Measurements from ENCODE around the gene USF2.

Gene USF2

DNA sequence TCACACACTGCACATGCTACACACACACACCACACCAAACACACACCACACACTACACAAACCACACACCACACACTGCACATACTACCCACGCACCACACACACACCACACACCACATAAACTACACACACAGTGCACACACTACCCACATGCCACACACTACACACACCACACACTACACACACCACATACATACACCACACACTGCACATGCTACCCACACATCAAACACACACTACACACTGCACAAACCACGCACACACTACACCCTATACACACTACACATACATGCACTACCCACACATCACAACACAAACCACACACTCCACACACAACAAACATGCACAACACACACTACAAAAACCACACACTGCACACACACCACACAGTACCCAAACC is 29.2 kb downstream of the USF2 start:
- DNase-seq: no peak

DNA sequence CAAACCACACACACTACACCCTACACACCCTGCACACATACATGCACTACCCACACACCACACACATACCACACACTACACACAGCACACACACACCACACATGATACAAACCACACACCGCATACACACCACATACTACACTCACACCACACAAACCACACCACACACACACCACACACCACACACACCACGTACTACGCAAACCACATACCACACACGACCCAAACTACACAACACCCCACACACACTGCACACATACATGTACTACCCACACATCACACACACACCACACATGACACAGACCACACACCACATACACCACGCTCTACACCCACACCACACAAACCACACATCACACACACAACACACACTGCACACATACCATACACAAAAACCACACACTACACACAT is 29.8 kb downstream of the USF2 start:
- DNase-seq: no peak

DNA sequence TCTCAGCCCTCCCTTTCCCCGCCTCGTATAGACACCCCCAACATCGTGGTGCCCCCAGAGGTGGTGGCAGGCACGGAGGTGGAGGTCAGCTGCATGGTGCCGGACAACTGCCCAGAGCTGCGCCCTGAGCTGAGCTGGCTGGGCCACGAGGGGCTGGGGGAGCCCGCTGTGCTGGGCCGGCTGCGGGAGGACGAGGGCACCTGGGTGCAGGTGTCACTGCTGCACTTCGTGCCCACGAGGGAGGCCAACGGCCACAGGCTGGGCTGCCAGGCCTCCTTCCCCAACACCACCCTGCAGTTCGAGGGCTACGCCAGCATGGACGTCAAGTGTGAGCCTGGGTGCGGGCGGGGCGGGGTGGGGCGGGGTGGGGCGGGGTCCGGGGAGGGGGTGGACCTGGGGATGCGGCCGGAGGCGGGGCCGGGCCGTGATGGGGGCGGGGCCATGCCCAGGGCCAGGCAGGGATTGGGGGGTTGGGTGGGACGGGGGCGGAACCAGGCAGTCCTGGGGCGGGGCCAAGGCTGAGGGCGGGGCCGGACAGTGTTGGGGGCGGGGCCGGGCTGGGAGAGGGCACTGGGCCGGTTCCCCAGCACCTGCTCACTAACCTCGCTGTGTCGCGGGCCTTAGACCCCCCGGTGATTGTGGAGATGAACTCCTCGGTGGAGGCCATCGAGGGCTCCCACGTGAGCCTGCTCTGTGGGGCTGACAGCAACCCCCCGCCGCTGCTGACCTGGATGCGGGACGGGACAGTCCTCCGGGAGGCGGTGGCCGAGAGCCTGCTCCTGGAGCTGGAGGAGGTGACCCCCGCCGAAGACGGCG is 31.0 kb downstream of the USF2 start:
- DNase-seq: peak in 35 of 58 donors; percentile 17 to 78 (median 59)

DNA sequence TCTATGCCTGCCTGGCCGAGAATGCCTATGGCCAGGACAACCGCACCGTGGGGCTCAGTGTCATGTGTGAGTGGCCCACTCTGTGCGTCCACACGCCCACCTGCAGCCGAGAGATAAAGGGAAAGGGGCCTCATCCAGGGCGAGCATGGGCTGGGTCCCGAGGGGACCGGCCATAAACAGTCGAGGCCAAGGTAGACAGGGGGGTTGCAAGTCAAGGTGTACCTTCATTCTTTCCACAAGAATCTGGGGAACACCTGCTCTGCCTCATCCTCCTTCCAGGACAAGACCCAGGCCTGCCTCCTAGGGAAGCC is 31.5 kb downstream of the USF2 start:
- no peak for DNase-seq

DNA sequence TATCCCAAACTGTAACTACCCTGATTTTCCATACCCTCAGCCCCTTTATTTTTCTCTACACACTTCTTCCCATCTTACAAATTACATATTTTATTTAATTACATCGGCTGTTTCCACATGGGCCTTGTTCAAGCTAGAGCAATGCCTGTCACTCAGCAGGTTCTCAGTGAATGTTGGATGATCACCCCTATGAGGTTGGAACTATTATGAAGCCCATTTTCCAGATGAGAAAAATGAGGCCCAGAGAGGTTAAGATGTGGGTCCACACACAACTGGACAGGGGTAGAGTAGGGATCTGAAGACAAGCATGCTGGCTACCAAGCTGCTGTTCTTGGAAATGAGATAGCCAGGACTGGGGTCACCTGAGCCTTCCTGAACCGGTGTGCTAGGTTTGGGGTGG is 33.2 kb downstream of the USF2 start:
- DNase-seq: no peak

DNA sequence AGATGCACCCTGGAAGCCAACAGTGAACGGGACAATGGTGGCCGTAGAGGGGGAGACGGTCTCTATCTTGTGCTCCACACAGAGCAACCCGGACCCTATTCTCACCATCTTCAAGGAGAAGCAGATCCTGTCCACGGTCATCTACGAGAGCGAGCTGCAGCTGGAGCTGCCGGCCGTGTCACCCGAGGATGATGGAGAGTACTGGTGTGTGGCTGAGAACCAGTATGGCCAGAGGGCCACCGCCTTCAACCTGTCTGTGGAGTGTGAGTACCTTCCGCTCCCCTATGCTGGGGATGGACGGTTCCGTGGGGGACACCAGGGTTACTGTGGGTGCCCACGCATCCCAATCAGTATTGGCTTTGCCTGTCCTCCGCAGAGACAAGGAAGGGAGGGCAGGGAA is 33.7 kb downstream of the USF2 start:
- no peak for DNase-seq

DNA sequence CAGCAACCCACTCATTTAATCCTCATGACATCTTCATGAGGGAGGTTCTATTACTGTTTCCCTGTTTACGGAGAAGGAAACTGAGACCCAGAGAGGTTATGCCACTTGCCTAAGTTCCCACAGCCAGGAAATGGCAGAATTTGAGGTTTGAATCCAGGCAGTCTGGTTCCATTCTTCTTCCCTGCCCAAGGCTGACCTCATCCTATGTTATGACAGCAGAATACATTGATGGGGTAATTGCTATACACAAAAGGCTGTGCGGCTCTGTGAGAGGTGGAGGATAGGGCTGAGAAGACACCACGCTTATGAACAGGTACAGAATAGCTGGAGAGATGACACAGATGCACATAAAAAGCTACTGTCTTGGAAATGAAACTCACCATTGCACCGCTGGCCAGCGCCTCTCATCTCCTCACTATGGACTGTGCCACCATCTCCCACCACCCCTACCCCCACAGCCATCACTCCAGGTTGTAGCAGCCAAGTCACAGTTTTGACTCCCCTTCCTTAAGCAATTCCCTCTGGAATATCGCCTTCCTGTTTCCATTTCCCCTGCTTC is 34.7 kb downstream of the USF2 start:
- no peak for DNase-seq

DNA sequence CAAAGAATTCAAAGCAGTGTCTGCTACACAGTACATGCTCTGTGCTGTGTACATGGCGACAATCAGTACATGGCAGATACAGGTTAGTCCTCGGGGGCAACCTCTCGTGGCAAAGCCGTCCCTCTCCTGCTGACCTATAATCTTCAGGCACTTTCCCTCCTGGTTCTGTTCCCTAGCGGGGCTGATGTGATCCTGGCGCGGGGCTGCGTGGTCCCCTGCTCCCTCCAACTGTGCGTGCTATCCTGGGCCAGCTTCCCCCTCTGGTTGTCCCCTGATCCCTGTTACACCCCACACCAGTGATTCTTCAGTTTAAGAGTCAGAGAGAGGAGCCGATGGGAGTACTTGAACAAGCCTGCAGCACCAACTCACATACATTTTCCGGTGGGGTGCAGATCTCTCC is 35.3 kb downstream of the USF2 start:
- no peak for DNase-seq

DNA sequence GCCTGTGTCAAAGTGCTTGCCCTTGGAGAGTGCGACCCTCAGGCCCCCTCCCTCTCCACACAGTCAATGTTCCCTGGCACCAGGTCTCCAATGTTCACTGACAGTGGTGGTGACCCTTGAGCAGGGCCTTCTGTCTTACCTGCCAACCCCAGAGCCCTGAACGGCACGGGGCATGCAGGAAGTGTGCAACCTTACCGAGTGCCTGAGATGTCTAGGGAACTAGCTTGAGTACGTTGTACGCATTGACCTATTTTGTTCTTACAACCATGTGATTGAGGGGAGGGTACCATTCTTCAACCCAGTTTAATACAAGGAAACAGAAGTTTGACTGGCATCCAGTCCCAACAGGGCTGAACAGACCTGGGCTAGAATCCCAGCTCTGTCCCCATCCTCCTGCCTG is 36.4 kb downstream of the USF2 start:
- DNase-seq: no peak

DNA sequence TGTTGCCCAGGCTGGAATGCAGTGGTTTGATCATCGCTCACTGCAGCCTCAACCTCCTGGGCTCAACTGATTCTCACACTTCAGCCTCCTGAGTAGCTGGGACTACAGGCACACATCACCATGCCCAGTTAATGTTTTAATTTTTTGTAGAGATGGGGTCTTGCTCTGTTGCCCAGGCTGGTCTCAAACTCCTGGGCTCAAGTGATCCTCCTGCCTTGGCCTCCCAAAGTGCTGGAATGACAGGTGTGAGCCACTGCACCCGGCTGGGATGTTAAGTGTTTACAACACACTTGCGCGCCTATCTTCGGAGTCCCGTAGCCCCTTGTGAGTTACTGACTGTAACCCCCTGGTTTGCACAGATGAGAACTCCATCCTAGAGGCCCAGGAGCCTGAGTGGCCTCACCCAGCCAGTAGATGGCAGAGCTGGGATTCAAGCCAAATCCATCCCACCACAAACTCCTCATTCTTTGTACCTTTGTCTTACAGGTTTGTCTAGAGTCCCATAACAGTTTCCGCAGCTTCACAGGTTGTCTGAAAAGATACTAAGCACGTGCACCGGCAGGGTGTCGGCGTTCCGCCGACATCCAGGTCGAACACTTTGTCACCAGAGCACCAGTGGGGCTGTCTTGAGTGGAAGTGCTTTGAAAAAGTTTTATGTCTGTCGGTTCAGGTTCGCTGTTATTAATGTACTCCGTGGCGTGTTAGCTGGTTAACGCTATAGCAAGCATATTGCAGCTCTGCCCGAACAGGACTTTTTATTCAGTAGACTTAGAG is 37.9 kb downstream of the USF2 start:
- DNase-seq: no peak

DNA sequence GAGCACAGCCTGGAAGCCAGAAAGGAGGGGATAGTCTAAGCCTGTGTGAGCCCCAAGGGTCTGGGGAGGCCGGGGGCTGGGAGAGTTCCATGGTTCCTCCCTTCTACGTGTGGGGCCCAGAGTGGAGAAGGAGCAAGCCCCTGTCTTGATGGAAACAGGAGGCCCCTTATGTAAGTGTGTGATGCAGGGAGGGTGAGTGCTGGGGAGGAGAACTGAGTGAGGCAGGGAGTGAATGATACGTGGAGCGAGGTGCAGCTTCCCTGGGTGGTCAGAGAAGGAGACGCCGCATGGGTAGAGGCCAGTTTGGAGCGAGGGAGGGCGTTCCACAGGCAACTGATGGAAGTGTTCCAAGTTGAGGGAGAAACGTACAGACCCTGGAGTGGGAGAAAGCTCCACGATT is 39.2 kb downstream of the USF2 start:
- DNase-seq: no peak

DNA sequence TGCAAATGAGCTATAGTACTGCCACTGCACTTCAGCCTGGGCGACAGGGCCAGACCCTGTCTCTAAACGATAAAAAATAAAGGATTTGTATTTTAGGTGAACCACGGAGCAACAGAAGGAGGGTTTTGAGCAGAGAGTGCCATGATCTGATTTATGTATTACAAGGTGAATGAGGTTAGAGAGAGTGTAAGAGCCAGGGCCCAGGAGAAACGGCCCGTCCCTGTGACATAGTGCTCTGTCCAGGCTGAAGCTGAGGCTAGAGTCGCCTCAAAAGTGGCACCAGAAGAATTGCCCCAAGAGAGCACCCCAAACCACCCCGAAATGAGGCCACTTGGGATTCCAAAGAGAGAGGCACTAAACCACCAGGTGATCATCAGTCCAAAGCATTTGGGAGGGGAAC is 40.1 kb downstream of the USF2 start:
- no peak for DNase-seq

DNA sequence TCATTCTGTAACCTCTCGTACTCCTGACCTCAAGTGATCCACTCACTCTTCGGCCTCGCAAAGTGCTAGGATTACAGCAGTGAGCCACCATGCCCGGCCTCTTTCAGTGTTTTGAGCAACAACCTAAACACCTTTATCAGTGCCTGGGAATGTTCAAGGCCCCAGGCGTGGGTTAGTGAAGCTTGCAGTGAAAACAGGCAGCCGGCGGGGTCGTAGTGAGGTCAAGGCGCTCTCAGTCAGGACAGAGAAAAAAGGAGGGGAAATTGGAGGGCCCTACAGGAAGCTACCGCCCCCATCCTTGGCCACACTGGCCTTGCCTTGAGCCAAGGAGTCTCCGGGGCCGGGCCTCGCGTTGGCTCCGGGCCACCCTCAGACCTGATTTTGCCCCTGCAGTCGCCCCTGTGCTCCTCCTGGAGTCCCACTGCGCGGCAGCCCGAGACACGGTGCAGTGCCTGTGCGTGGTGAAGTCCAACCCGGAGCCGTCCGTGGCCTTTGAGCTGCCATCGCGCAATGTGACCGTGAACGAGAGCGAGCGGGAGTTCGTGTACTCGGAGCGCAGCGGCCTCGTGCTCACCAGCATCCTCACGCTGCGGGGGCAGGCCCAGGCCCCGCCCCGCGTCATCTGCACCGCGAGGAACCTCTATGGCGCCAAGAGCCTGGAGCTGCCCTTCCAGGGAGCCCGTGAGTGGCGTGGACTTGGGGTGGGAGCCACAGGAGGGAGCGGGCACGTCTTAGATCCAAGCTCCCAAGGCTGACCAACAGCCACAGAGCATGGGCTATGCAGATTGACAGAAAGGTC is 40.9 kb downstream of the USF2 start:
- DNase-seq: no peak

DNA sequence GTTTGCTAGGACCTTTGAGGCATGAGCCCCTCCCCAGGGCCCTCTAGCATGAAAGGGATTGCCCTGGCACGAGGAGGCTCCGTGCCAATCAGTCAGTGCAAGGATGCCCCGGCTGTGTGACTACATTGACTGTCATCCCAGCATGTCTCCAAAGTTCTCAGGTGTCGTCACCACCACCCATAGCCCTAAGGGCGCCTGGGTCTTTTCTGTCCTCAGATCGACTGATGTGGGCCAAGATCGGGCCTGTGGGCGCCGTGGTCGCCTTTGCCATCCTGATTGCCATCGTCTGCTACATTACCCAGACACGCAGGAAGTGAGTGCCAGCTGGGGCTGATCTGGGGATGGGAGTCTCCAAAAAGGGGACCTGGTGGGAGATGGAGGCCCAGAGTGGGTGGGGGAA is 41.6 kb downstream of the USF2 start:
- DNase-seq: no peak

DNA sequence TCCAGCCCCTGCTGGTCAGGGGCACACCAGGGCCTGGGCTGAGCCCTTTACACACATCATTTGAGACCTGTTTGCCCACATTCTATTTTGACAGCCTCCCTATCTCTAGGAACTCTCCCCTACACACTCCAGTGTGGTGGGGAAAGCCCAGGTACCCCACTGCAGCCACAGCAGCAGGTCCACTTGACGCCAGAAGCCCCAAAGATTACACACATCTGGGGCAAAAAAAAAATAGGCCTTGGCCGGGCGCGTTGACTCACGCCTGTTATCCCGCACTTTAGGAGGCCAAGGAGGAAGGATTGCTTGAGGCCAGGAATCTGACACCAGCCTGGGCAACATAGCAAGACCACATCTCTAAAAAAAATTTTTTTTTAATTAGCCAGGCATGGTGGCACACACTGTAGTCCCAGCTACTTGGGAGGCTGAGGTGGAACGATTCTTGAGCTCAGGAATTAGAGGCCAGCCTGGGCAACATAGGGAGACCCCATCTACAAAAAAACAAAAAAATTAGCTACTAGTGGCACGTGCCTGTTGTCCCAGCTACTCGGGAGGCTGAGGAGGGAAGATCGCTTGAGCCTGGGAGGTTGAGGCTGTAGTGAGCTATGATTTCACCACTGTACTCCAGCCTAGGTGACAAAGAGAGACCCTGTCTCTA is 42.2 kb downstream of the USF2 start:
- DNase-seq: no peak

DNA sequence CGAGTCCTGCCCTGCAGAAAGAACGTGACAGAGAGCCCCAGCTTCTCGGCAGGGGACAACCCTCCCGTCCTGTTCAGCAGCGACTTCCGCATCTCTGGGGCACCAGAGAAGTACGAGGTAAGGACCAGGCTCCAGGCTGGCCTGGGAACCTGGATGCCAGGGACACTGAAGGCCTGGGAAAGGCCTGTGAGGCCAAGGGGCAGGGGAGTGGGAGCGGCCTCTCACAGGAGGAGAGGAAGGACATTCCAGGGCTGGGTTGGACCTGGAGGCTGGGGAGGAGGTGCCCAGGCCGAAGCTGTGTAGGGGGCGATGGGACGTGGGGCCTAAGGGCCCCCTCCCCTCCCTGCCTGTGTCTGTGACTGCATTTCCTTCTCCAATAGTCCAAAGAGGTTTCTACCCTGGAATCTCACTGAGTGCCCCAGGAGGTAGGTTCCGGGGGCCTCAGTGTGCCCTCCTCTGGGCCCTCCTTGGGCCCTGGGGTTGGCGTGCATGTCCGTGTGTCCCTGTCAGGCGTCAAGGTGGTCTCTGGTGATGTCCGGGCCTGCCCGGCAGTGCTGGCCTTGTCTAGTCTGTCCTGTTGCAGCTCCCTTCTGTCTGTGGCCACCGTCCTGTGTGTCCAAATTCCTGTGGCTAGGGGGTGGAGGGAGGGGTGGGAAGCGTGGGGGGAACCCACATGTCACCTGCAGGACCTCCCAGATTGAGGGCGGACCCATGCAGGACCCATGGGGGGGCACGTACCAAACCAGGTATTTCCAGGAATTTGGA is 43.3 kb downstream of the USF2 start:
- DNase-seq: no peak

DNA sequence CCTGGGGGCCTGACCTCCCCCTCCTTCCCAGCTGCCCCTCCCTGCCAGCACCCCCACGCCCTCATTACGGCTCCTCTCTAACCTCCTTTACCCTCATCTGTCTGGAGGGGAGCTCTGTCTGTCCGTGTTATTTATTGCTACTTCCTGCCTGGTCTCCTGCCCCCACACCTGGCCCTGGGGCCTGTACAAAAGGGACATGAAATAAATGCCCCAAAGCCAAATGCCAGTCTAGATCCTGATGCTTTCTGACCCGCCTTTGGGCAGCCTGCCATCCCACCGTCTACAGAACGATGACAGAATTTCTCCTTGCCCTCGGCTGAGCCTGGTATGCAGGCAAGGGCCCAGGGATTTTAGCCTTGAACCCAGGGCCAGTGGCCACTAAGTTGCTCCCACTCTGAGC is 44.8 kb downstream of the USF2 start:
- DNase-seq: peak in 1 of 58 donors; percentile 25

DNA sequence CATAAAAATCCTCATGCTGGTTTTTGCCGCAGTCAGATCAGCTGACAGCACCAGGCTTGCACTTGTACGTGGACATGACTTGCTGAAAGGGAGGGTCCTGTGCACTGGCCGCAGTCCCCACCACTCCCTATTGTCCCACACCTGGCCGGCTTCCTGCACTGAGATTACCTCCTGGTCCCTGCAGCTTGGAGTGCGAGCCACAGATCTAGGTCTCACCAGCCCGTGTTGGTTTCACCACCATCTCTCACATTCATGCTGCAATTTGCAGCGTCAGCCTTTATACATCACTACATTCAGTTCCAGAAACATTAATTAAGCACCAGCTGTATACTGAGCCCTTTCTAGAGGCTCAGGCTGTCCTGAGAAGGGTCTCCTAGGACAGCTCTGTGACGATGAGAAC is 45.3 kb downstream of the USF2 start:
- DNase-seq: no peak

DNA sequence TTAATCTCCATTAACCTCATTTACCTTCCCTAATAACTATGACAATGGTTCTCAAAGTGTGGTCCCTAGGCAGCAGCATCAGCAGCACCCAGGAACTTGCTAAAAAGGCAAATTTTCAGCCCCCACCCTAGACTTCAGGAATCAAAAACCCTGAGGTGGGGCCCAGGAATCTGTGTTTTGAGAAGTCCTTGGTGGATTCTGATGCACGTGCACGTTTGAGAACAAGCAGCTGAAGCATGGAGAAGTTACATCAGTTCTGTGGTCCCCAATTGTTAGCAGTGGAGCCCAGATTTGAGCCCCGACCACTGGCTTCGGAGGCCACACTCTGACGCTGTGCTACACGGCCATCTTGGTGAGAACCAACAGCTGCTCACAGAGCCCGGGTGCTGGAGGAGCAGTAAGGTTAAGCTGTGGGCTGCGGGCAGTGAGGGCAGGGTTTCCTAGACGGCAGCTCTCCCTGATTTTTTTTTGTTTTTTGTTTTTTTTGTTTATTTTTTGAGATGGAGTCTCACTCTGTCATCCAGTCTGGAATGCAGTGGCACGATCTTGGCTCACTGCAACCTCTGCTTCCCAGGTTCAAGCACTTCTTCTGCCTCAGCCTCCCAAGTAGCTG is 46.2 kb downstream of the USF2 start:
- no peak for DNase-seq

DNA sequence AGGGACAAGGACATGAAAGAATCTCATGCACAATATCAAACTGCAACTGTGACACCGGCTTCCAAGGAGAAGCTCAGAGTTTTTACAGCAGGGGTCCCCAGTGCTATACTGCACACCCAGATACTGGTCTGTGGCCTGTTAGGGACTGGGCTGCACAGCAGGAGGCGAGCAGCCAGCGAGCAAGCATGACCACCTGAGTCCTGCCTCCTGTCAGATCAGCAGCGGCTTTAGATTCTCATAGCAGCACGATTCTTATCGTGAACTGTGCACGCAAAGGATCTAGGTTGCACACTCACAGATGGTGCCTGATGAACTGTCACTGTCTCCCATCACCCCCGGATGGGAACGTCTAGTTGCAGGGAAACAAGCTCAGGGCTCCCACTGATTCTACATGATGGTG is 47.1 kb downstream of the USF2 start:
- no peak for DNase-seq

Measured in anterior cingulate cortex (tissue), 58 donors.